Lower leg skin (tissue), 4 donors: ENCODE results near the gene UMAD1. TPM values are rescaled to one million over a fixed set of nuclear protein-coding genes. Genes with fewer than 3 reads are reported as not detected.

Source experiments
- DNase-seq, 2 donors: peaks; one replicate each; pipeline ENCODE4 v3.0.0-alpha.2; 2019; ENCODE audit warnings: low spot score in 2 of 2
- H3K4me3 ChIP-seq: fragments of 200-600 bp; sonication (generic); 2 replicates; pipeline ENCODE4 v1.5.1; 2017; ENCODE audit warnings: mild to moderate bottlenecking, low read depth; ENCODE audit not compliant: poor library complexity, severe bottlenecking
- CTCF ChIP-seq, 3 donors: fragments of 450-650 bp; IDR thresholded peaks; one replicate each; pipeline ENCODE4 v1.5.1; 2016; ENCODE audit warnings: antibody characterized with exemption in 3 of 3, mild to moderate bottlenecking in 3 of 3, moderate library complexity in 2 of 3
- POLR2A ChIP-seq, 2 donors: fragments of 450-650 bp; IDR thresholded peaks; one replicate each; pipeline ENCODE4 v1.6.1; 2016 to 2017; ENCODE audit warnings: antibody characterized with exemption in 2 of 2, mild to moderate bottlenecking in 1 of 2, moderate library complexity in 1 of 2
- WGBS, 2 donors: methylation state at CpG; one replicate each; pipeline ENCODE4 v1.1.5; 2018; 5-methylcytosine and 5-hydroxymethylcytosine counted together
- intact Hi-C: fragments of 100-400 bp; cut with DNase I; formaldehyde crosslinking; loops from one replicate; pipeline ENCODE4 v1.15.0; 2023; ENCODE audit warnings: low total_unique reads
- total RNA-seq, 4 donors: library from RNA; depleted of rRNA; stranded (reverse); fragments of >200 nt; gene quantifications; one replicate each; pipeline ENCODE4 v1.1.0, GENCODE V29; 2016

UMAD1 gene
- total RNA-seq, 4 donors from 2014 or later: 12.3 to 26.1 (median 13.2) TPM

DNA sequence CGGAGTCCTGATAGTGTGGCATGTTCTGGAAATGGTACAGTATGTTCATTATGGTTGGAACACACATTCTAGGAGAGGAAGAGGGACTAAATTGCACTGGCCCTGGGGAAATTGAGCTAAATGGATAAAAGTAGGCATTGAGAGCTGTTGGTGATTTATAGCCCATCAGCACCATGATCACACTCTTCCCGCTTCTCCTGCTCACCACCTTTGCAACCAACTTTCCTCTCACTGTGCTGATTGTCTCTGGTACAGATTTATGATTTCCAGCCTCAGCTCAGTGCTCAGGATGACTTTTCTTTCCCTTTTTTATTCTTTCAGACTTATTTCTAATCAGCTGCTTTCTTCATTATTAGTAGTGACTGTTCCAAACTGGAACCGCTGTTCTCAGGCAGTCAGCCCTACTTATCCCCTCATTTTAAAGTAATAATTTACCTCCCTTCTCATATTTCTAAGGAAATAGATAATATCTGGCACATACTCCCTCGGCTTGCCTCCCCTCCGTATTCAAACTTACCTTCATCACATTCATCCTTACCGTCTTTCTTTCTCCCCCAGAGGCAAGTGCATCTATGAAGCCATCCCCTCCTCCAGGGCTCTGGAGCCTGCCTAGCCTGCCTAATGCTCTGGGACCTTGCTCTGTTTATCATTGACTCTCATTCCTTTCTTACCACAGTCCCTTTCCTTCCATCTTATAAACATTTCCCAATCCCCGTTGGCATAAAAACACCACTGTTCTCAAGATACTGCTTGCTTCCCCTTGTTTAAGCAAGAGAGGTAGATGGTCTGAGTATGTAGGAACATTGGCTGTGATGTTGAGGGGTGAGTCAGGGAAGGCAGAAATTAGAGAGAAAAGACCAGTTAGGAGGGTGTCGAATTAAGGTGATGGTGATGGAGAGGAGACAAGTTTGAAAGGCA lies 129.4 kb downstream of the UMAD1 start:
- intact Hi-C loops: no loop called here
- H3K4me3 ChIP-seq: no peak overlapping the region
- no peak for DNase-seq
- no peak for TF ChIP-seq POLR2A (IDR thresholded peaks at IDR 0.05)
- no peak for TF ChIP-seq CTCF (IDR thresholded peaks at IDR 0.05)
- WGBS, 2 donors: 84 to 85% methylated on average over 8 of the region's 8 CpGs

DNA sequence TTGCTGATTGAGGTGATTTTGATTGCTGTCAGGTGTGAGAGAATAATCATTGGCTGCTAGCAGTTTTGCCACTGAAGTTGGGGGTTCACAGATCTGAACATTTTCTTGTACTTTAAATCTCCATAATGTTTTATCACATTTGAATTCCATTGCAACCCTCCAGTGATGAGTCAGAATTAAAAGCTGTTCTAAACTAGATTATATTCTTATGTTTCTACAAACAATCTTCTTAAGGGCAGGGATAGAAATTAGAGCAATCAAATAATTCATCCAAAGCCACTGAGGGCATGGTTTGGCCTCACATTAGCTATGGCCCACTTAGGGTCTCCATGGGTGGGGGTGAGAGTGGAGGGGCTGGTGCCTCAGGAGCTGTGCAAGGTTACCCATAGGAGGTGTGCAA lies 130.9 kb downstream of the UMAD1 start:
- DNase-seq: no peak
- TF ChIP-seq POLR2A (IDR thresholded peaks at IDR 0.05) (no peak), CTCF (IDR thresholded peaks at IDR 0.05) (no peak)
- intact Hi-C loops: no loop called here
- no peak overlapping the region for H3K4me3 ChIP-seq

DNA sequence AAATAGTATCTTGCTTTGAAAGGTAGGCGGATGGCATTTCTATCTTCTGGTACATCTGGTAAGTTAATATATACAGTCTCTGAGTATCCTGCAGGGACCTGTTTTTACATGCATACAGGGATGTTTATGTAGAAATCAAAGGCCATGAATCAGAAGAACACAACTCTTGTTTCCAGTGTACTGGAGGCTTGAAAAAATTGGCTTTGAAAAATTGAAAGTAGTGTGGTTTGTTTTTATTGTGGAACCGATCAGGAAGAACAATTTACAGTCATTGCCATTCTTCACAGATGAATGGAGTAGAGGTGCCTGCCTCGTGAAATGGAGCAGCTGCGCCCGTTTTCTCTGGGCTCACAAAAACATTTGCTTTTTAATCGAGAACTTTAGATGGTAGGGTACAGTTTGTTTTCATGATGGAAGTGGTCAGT lies 131.9 kb downstream of the UMAD1 start:
- TF ChIP-seq CTCF (IDR thresholded peaks at IDR 0.05) (no peak), POLR2A (IDR thresholded peaks at IDR 0.05) (no peak)
- no peak overlapping the region for H3K4me3 ChIP-seq

DNA sequence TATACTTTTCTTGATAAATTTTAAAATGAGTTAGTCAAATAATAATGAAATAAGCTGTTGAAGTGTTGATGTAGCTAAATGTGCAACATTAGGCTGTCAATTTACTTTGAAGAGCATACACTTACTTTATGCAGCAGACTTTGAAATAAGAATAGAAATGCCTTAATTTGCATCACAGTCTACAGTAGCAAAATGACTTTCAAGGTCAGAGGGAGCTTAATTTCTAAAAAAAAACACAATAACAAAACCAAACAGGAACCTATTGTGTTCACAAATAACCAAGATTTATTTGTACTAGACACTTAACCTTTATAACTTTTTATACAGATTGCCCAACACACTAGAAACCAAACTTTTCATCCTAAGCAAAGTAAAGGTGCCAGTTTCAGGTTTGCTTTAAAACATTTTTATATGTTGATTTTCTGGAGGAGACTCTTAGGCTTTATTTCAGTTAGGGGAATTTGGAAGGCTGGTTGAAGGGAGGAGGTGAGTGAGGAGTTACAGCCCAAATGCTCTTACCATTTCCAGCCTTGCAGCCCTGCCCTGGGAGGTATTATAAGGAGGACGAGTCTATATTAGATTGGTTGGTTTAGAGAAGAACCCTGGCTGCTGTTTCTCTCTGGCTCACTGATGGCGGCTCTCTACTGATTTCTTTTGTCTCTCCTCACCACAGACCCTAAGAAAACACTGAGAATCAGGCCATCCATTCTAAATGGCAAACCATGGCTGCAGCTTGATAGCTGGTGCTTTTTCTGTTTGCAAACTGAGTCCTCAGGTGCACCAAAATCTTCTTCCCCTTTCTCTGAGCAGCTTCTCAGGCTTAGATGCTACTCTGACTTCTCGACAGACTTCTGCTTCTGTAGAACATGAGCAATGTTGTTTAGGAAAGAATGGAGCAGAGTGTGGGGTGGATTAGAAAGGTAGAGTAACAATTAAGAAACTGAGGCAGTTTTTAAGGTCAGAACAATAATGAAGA lies 133.1 kb downstream of the UMAD1 start:
- no peak for DNase-seq
- H3K4me3 ChIP-seq: no peak overlapping the region
- intact Hi-C loops: no loop called here
- TF ChIP-seq CTCF (IDR thresholded peaks at IDR 0.05) (no peak), POLR2A (IDR thresholded peaks at IDR 0.05) (no peak)
- 71 to 82% methylated on average over 3 of the region's 3 CpGs for WGBS, 2 donors

More for the DNA sequence above, 131.9 kb downstream of the UMAD1 start:
- DNase-seq: no peak
- intact Hi-C loops: no loop called here
- 52 to 56% methylated on average over 6 of the region's 6 CpGs for WGBS, 2 donors

- intact Hi-C loops: no loop called here
- WGBS, 2 donors: 83% methylated on average over 1 of the region's 1 CpG
- H3K4me3 ChIP-seq: no peak overlapping the region
- DNase-seq: no peak
- TF ChIP-seq CTCF (IDR thresholded peaks at IDR 0.05) (no peak), POLR2A (IDR thresholded peaks at IDR 0.05) (no peak)
Measured at GRCh38 chr7:7779888-7780287, 139.3 kb downstream of the UMAD1 start.
